ENCODE data around the gene OPRL1.
A peak's percentile ranks its signal among the peaks of the same experiment; 100 is the strongest.

The OPRL1 gene

DNA sequence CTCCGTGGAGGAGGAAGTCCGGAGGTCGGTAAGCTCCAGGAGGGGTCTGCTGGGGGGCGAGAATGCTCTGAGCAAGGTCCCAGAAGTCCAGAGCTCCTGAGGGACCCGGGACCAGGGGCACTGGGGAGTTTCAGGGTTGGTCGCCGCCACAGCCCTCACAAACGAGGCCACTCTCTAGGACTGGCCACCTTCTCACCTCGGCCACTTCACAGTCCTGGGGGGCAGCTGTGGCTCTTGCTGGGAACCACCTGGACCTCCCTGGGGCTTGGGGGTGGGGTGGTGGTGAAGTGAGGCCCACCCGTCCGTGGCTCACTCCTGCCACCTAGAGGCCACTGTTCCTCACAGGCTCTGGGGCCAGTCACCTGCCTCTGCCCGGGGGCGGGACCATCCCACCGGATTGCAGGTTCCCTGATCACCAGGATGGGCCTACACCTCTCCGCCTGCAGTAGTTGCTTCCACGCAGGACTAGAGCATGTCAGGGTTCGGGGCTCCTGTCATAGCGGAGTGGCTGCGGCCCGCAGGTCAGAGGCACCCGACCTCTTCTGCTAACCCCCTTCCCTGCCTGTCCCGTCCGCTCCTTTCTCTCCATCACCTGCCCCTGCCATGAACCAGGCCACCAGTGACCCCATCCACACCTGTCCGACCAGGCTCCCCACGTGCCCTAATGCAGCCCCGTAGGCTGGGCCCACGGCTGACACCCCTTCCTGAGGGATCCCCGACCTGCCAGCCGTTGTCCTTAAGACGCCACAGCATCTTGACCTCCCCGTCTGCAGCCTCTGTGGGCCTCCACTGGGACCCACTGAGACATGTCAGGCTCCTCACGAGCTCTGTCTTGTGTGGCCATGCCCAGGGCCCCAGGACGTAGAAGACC lies 22.0 kb upstream of the OPRL1 start:
- H3K4me3 Mint-ChIP-seq, result peak overlapping the region; percentile 56
- H3K27me3 Mint-ChIP-seq, result peaks cover 15% of the 10 kb centered on the region
- peaks cover 21% of the 10 kb centered on the region for H3K4me1 Mint-ChIP-seq
- DNase-seq (ENCODE audit: low spot score in 2 of 2) (peak; percentile 77 to 83), ATAC-seq (ENCODE audit: low read depth) (peak; percentile 83)
- peaks cover 3% of the 10 kb centered on the region for H3K36me3 Mint-ChIP-seq
- no peaks in the 10 kb centered on the region for H3K9me3 Mint-ChIP-seq
- peak overlapping the region; percentile 82 for H3K27ac Mint-ChIP-seq

GRCh38 chr20:64058536-64058935 lies 21.3 kb upstream of the OPRL1 start:
- DNase-seq (ENCODE audit: low spot score in 2 of 2), result no peak
- H3K36me3 Mint-ChIP-seq, result peaks cover 3% of the 10 kb centered on the region
- H3K4me1 Mint-ChIP-seq, result peaks cover 21% of the 10 kb centered on the region
- H3K27me3 Mint-ChIP-seq, result peaks cover 9% of the 10 kb centered on the region
- H3K4me3 Mint-ChIP-seq, result peak overlapping the region; percentile 56
- peak overlapping the region; percentile 82 for H3K27ac Mint-ChIP-seq
- H3K9me3 Mint-ChIP-seq, result no peaks in the 10 kb centered on the region
- ATAC-seq (ENCODE audit: low read depth), result peak; percentile 11

- ATAC-seq (ENCODE audit: low read depth) (no peak), DNase-seq (ENCODE audit: low spot score in 2 of 2) (no peak)
- no peaks in the 10 kb centered on the region for H3K9me3 Mint-ChIP-seq
- no peak overlapping the region for H3K27ac Mint-ChIP-seq
- peak overlapping the region; percentile 19 for H3K4me3 Mint-ChIP-seq
- H3K4me1 Mint-ChIP-seq, result peaks cover 45% of the 10 kb centered on the region
- no peaks in the 10 kb centered on the region for H3K36me3 Mint-ChIP-seq
- no peaks in the 10 kb centered on the region for H3K27me3 Mint-ChIP-seq
Measured at GRCh38 chr20:64062276-64062595, 17.6 kb upstream of the OPRL1 start.

- Mint-ChIP-seq H3K27me3 (no peaks in the 10 kb centered on the region), H3K4me1 (peaks cover 43% of the 10 kb centered on the region), H3K4me3 (peak within 1 kb of the TSS; percentile 90), H3K9me3 (no peaks in the 10 kb centered on the region), H3K27ac (peak within 1 kb of the TSS; percentile 86), H3K36me3 (no peaks in the 10 kb centered on the region)
- peak; percentile 85 for ATAC-seq (ENCODE audit: low read depth)
- DNase-seq (ENCODE audit: low spot score in 2 of 2), result peak; percentile 89 to 90
Measured at GRCh38 chr20:64062596-64063388, 17.1 kb upstream of the OPRL1 start, which contains the start of gene TCEA2. TSS of gene TCEA2 (plus strand) at chr20:64063198. CDS start at chr20:64063313, 115 bp downstream.

DNA sequence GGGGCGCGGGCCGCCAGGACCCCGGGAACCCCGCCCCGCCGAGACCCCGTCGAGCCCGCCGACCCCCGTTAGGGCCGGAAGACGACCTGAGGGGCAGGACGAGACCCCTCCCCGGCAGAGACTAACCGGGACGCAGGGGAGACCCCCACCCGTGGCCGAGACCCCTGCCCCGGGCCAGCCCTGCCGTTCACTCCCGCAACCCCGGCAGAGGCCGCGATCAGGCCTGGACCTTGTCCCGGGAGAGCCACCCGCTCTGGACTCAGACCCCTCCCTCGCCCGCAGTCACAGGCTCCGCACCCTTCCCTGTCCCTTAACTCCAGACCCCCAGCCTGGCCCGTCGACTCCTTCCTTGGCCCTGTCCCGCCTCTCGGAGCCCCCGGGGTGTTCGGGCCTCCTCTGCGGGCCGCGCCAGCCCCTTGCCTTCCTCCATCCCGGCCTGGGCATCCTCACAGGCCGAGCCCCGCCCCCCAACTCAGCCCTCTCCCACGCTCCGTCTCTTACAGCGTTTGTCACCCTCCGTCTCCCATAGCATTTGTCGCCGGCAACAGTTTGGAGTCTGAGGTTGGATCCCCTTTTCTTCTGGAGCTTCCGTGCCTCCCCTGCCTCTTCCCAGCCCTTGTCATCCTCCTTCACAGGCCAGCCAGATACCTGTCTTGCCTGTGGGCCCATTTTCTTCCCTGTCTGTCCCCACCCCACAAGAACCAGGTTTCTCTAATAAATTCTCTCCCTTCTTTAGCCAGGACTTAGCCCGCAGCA lies 16.3 kb upstream of the OPRL1 start:
- H3K9me3 Mint-ChIP-seq, result no peaks in the 10 kb centered on the region
- no peak for DNase-seq (ENCODE audit: low spot score in 2 of 2)
- H3K4me1 Mint-ChIP-seq, result peaks cover 39% of the 10 kb centered on the region
- peak overlapping the region; percentile 90 for H3K4me3 Mint-ChIP-seq
- H3K36me3 Mint-ChIP-seq, result no peaks in the 10 kb centered on the region
- H3K27me3 Mint-ChIP-seq, result no peaks in the 10 kb centered on the region
- no peak for ATAC-seq (ENCODE audit: low read depth)
- peak overlapping the region; percentile 86 for H3K27ac Mint-ChIP-seq

GRCh38 chr20:64064145-64064698 lies 15.7 kb upstream of the OPRL1 start:
- no peaks in the 10 kb centered on the region for H3K9me3 Mint-ChIP-seq
- peak overlapping the region; percentile 90 for H3K4me3 Mint-ChIP-seq
- no peaks in the 10 kb centered on the region for H3K27me3 Mint-ChIP-seq
- peaks cover 38% of the 10 kb centered on the region for H3K4me1 Mint-ChIP-seq
- no peak for ATAC-seq (ENCODE audit: low read depth)
- H3K27ac Mint-ChIP-seq, result peak overlapping the region; percentile 86
- H3K36me3 Mint-ChIP-seq, result no peaks in the 10 kb centered on the region
- no peak for DNase-seq (ENCODE audit: low spot score in 2 of 2)

- Mint-ChIP-seq H3K27ac (peak overlapping the region; percentile 88), H3K27me3 (no peaks in the 10 kb centered on the region), H3K4me3 (peak overlapping the region; percentile 48), H3K4me1 (peaks cover 37% of the 10 kb centered on the region), H3K36me3 (no peaks in the 10 kb centered on the region), H3K9me3 (no peaks in the 10 kb centered on the region)
- ATAC-seq (ENCODE audit: low read depth), result peak; percentile 23
- DNase-seq (ENCODE audit: low spot score in 2 of 2), result no peak
Measured at GRCh38 chr20:64065062-64065973, 14.6 kb upstream of the OPRL1 start.

GRCh38 chr20:64065974-64066343 lies 13.9 kb upstream of the OPRL1 start:
- peak; percentile 66 for ATAC-seq (ENCODE audit: low read depth)
- peaks cover 41% of the 10 kb centered on the region for H3K4me1 Mint-ChIP-seq
- peak overlapping the region; percentile 44 for H3K4me3 Mint-ChIP-seq

GRCh38 chr20:64067005-64067632 lies 12.8 kb upstream of the OPRL1 start:
- Mint-ChIP-seq H3K27me3 (no peaks in the 10 kb centered on the region), H3K4me1 (peaks cover 46% of the 10 kb centered on the region), H3K9me3 (no peaks in the 10 kb centered on the region), H3K36me3 (no peaks in the 10 kb centered on the region), H3K4me3 (no peak overlapping the region), H3K27ac (peak overlapping the region; percentile 77)
- DNase-seq (ENCODE audit: low spot score in 2 of 2) (no peak), ATAC-seq (ENCODE audit: low read depth) (no peak)

More at GRCh38 chr20:64065974-64066343, 13.9 kb upstream of the OPRL1 start:
- Mint-ChIP-seq H3K36me3 (no peaks in the 10 kb centered on the region), H3K27ac (peak overlapping the region; percentile 88), H3K27me3 (no peaks in the 10 kb centered on the region), H3K9me3 (no peaks in the 10 kb centered on the region)
- DNase-seq (ENCODE audit: low spot score in 2 of 2), result peak in 1 of 2 donors; percentile 64

- no peak for DNase-seq (ENCODE audit: low spot score in 2 of 2)
- Mint-ChIP-seq H3K4me3 (no peak overlapping the region), H3K36me3 (peaks cover 2% of the 10 kb centered on the region), H3K9me3 (no peaks in the 10 kb centered on the region), H3K4me1 (peaks cover 50% of the 10 kb centered on the region), H3K27me3 (no peaks in the 10 kb centered on the region), H3K27ac (peak overlapping the region; percentile 55)
- ATAC-seq (ENCODE audit: low read depth), result no peak
Measured at GRCh38 chr20:64067733-64068307, 12.1 kb upstream of the OPRL1 start.

GRCh38 chr20:64068386-64069208 lies 11.3 kb upstream of the OPRL1 start:
- DNase-seq (ENCODE audit: low spot score in 2 of 2), result no peak

More at GRCh38 chr20:64068386-64069208, 11.3 kb upstream of the OPRL1 start:
- Mint-ChIP-seq H3K4me1 (peaks cover 49% of the 10 kb centered on the region), H3K27me3 (no peaks in the 10 kb centered on the region), H3K27ac (no peak overlapping the region), H3K36me3 (peaks cover 2% of the 10 kb centered on the region), H3K9me3 (no peaks in the 10 kb centered on the region), H3K4me3 (no peak overlapping the region)
- ATAC-seq (ENCODE audit: low read depth), result no peak

All from memory B cell (primary cell).